ENCODE measurements around the gene FARP1.

Gene FARP1

GRCh38 chr13:98456413-98456845, 313.5 kb downstream of the FARP1 start:
- DNase-seq (ENCODE audit: low read depth in 4 of 4, low spot score in 1 of 4) = no peak

DNA sequence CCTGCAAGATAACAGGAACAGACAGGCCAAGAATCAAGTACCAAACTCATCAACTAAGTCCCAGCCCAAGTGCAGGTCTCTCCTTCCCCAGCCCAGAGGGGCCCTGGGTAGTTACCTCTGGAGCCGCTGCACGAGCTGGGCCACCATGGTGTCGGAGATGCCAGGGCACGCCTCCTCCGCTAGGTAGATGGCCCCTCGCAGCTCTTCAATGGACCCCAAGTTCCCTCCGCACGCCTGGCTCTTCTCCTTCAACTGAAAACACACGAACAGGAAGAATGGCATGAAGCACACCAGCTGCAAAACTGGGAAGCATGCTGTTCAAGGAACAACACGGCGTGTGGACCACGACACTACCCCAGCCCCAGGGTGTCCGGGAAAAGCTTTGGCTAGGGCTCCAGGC, 314.2 kb downstream of the FARP1 start:
- no peak for DNase-seq (ENCODE audit: low read depth in 4 of 4, low spot score in 1 of 4)

DNA sequence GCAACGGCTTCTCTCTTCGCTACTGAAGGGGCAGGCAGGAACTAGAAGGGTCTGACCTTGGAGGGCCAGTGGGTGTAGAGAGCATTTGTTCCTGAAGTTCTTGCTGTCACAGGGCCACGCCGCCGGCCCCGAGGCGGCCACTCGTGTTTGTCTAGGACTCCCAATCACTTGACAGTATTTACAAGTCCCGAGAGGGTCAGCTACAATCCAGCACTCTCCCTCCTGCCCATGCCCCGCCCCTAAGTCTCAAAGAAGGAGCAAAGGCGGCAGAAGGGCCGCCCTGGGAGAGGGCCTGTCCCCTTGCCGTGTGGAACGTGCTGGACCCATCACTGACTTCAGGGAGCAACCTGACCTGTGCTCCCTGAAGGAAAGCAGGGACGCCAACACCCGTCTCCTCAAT, 315.5 kb downstream of the FARP1 start:
- no peak for DNase-seq (ENCODE audit: low read depth in 4 of 4, low spot score in 1 of 4)

DNA sequence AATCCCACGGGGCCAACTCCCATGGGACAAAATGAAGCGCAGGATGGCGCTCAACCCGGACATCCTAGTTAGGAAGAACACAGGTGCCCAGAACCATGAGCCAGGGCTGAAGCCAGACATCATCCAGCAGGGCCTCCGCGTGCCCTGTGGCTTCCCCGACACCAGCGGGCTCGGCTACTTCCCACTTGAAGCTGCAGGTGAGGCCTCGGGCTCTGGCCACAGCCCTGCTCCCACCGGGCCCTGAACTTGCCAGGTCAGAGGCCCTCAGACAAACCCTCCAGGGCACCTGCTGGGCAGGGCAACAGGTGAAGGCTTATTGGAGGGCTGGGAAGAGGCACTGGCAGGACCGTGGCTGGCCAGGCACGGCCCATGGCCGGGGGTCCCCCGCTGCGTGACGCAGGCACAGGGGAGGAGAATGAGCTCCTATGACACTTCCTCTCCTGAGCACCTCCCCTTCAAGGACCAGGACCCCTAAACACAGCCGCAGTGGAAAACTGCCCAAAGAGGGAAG, 316.3 kb downstream of the FARP1 start:
- DNase-seq (ENCODE audit: low read depth in 4 of 4, low spot score in 1 of 4) = no peak

- no peak for DNase-seq (ENCODE audit: low read depth in 4 of 4, low spot score in 1 of 4)
Observed at GRCh38 chr13:98459721-98460370, 317.0 kb downstream of the FARP1 start.

DNA sequence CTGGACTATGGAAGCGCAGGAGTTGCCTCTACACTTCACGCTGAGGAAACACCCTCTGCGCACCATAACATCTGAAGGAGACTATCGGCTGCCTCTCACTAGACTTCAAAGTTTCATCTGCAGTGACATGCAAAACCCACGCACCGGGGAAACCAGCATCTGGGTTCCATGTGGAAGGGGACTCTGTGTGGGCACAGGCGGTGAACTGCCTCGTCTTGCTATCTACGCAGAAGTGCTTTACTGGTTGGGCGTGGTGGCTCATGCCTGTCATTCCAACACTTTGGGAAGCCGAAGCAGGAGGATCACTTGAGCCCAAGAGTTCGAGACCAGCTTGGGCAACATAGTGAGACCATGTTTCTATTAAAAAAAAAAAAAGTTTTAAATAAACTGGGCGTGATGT, 317.6 kb downstream of the FARP1 start:
- no peak for DNase-seq (ENCODE audit: low read depth in 4 of 4, low spot score in 1 of 4)

- DNase-seq (ENCODE audit: low read depth in 4 of 4, low spot score in 1 of 4) = no peak
Observed at GRCh38 chr13:98461486-98462240, 318.8 kb downstream of the FARP1 start.

DNA sequence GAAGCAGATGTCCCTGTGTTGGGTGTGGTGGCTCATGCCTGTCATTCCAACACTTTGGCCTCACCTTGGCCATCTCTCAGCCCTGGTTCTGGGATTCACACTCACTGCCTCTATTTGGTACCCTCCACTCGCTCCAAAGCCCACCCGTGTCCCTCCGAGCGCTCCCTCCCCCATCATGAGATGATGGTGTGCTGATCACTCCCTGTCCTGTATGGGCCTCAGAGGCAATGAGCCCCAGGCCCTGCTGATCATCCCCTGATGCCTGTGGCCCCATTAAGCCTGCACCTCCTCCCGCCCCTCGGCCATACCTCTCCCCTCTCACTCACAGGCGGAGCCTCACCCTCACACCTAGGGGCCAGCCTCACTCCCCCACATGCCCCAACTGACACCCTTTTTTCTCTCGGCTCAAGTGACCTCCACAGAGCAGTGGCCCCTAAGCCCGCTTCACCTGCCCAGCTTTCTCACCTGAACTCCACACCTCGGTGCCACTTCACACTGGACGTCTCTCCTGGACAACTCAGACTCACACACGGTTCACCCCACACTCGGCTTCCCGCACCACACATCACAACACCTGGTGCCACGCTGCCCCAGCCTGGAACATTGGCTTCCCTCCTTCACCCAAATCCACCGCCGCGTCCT, 319.5 kb downstream of the FARP1 start:
- DNase-seq (ENCODE audit: low read depth in 4 of 4, low spot score in 1 of 4) = no peak

DNA sequence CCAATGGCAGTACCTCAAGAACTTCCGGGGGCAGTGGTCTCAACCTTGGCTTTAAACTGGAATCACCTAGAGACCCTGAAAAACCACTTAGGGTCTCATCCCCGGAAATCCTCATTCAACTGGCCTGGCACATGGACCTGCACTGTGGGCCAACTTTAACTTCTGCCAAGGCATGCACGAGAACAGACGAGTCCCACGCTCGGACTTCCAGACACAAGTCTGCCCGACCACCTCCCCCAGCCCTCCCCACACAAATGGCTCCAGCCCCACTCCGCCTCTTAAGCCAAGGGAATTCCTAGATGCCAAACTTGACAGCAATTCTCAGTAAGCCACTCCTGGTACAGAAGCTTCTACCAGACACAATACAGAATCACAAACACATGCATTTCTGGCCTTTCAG, 320.1 kb downstream of the FARP1 start:
- DNase-seq (ENCODE audit: low read depth in 4 of 4, low spot score in 1 of 4) = no peak

DNA sequence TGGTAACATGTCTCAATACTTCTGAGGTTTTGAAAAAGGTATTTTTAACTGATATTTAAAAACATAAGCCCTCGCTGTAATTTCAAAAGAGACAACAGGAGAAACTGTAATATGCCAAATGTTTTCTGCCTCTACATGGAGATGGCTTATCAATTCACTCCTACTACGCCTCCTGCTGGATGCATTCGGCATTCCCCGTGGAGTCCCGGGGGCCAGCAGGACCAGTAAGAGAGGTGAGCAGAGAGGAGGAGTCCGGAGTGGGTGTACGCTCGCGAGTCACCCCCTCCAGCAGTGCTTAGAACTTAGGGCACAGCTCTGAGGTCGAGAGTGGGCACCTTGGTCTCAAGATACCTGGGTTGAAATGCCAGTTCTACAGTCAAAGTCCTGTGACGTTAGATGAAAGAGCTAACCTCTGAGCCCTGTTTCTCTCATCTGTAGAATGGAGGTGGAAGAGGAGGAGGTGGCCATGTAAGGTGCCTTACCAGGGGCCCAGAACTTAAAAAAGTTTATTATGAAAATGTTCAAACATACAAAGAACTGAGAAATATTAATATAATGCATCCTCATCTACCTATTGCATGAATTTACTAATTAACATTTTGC, 323.8 kb downstream of the FARP1 start:
- DNase-seq (ENCODE audit: low read depth in 4 of 4, low spot score in 1 of 4) = peak in 2 of 4 experiments; percentile 30 to 36

DNA sequence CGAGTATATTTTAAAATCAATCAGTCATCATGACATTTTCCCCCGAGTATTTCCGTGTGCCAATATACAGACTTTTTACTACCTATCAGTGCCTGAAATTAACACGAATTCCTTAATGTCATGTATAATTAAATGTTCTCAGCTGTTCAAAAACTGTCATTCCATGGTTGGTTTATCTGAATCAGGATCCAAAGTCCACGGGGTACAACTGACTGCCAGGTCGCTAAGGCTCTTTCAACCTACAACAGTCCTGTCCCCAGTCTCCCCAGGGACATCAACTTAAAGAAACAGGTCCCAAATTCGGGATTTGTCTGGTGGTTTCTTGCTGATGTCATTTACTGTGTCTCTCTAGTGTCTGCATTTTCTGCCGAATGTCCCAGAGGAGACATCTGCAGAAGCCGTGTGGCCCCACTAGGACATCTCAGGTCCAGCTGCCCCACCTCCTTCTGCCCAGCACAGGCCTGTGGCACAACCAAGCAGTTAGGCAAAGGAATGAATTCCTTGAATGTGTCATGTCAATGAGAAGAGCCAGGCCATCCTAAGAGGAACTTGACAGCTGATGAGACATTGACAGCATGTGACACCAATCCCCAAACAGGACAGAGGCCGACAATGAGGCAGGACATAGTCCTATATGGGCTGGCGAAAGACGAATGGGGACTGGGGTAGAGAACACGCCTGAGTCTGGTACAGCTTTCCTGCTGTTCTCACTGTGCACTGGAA, 324.5 kb downstream of the FARP1 start:
- DNase-seq (ENCODE audit: low read depth in 4 of 4, low spot score in 1 of 4) = no peak

DNA sequence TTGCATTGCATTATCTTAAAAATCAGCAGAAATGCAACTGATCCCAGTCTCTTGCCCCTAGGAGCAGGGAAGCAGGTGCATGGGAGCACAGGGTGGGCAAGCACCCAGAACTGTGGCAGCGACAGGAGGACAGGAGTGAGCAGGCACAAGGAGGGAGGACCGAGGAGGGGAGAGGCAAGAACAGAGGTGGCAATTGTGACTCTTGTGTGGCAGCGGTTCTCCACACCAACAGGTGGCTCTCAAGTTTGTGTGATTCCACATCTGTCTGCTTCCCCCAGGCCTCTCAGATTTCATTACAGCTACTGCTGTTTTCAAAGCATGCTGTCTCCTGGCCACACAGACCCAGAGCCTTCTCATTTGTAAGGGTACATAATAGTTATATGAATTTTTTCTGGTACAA, 325.5 kb downstream of the FARP1 start:
- DNase-seq (ENCODE audit: low read depth in 4 of 4, low spot score in 1 of 4) = no peak

DNA sequence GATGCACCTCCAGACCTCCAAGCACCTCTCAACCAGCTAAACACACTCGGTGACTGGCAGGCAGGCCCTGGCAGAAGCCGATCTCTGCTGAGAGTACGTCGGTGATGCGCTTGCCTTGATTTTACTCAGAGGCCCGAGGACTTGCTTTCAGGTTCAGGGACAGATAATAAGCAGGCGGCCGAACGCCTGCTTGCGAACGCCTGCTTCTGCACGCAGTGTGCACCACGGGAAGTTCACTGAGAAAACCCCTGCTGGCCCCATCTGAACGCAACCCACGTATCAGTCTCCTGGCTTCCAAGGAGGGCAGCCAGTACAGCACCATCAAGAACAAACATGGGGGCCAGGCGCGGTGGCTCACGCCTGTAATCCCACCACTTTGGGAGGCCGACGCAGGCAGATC, 326.0 kb downstream of the FARP1 start:
- no peak for DNase-seq (ENCODE audit: low read depth in 4 of 4, low spot score in 1 of 4)

GRCh38 chr13:98470920-98471319, 328.0 kb downstream of the FARP1 start:
- DNase-seq (ENCODE audit: low read depth in 4 of 4, low spot score in 1 of 4) = no peak

GRCh38 chr13:98471934-98472333, 329.0 kb downstream of the FARP1 start:
- DNase-seq (ENCODE audit: low read depth in 4 of 4, low spot score in 1 of 4) = no peak

- no peak for DNase-seq (ENCODE audit: low read depth in 4 of 4, low spot score in 1 of 4)
Observed at GRCh38 chr13:98473135-98473787, 330.4 kb downstream of the FARP1 start.

GRCh38 chr13:98473788-98474144, 330.9 kb downstream of the FARP1 start:
- DNase-seq (ENCODE audit: low read depth in 4 of 4, low spot score in 1 of 4) = no peak

DNA sequence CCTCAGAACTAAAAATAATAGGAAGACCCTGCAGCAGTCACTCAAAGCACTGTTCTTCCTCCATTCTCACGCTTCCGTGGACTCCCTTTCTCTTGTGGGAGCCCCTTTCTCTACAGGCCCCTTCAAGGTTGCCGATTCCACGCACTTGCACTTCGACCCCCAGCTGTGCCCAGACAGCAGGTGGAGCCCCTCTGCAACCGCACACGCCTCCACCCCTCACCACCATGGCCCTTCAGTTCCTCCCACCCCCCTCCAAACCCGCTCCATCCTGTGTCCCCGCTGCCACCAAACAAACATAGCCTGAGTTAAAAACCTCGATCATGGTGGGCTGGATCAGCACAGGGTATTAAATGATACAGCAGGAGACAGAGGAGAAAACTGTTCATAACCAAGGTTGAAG, 331.4 kb downstream of the FARP1 start:
- DNase-seq (ENCODE audit: low read depth in 4 of 4, low spot score in 1 of 4) = no peak

GRCh38 chr13:98474761-98475160, 331.9 kb downstream of the FARP1 start:
- no peak for DNase-seq (ENCODE audit: low read depth in 4 of 4, low spot score in 1 of 4)

DNA sequence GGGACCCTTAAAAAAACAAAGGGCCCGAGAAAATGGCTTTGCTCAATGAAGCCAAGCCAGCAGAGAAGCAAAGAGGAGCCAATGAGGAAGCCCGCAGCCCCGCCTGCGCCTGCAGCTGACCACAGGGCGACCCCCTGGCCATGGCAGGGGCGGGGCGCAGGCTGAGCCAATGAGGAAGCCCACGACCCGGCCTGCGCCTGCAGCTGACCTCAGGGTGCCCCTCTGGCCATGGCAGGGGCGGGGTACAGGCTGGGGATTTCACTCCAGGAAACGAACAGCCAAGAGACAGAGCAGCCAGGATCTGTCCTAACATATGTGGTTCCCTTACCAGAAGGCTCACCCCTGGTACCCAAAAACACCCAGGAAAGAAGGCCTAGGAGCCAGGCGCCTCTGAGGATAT, 332.6 kb downstream of the FARP1 start:
- DNase-seq (ENCODE audit: low read depth in 4 of 4, low spot score in 1 of 4) = no peak

GRCh38 chr13:98476106-98476505, 333.2 kb downstream of the FARP1 start:
- peak in 1 of 4 experiments; percentile 44 for DNase-seq (ENCODE audit: low read depth in 4 of 4, low spot score in 1 of 4)
